GM12878 (cell line): ENCODE data around the gene BSCL2. TPM values are rescaled to one million over a fixed set of nuclear protein-coding genes. Genes with fewer than 3 reads are reported as not detected.
A peak's percentile ranks its signal among the peaks of the same experiment; 100 is the strongest.

Experiments
- ATF7 ChIP-seq: fragments of 450-650 bp; IDR thresholded peaks from 2 replicates; pipeline ENCODE4 v1.6.1; 2016; ENCODE audit warnings: low read depth, mild to moderate bottlenecking
- BACH1 ChIP-seq: fragments of 450-650 bp; IDR thresholded peaks from 2 replicates; pipeline ENCODE4 v1.6.1; 2017; ENCODE audit warnings: mild to moderate bottlenecking, borderline replicate concordance
- CBFB ChIP-seq: IDR thresholded peaks from 2 replicates; pipeline ENCODE4 v1.6.1; 2016; ENCODE audit warnings: antibody characterized with exemption, low read depth
- CBX5 ChIP-seq: sonication (generic); IDR thresholded peaks from 2 replicates; pipeline ENCODE4 v1.6.1; 2016; ENCODE audit warnings: low read depth, moderate library complexity, mild to moderate bottlenecking, inconsistent platforms
- DPF2 ChIP-seq: fragments of 450-650 bp; IDR thresholded peaks from 2 replicates; pipeline ENCODE4 v1.6.1; 2017; ENCODE audit warnings: mild to moderate bottlenecking
- FOXM1 ChIP-seq: IDR thresholded peaks from 2 replicates; pipeline ENCODE4 v1.6.1; 2012; ENCODE audit warnings: low read depth, mild to moderate bottlenecking, inconsistent platforms, low read length, moderate library complexity
- GATAD2B ChIP-seq: fragments of 450-650 bp; conservative IDR thresholded peaks from 2 replicates; pipeline ENCODE4 v1.6.1; 2017; ENCODE audit warnings: low read depth, mild to moderate bottlenecking, moderate library complexity
- MEF2A ChIP-seq: IDR thresholded peaks from 2 replicates; pipeline ENCODE4 v1.6.1; 2011; ENCODE audit warnings: low read depth, mild to moderate bottlenecking, low read length, moderate library complexity; ENCODE audit not compliant: insufficient read depth
- MTA2 ChIP-seq: fragments of 450-650 bp; IDR thresholded peaks from 2 replicates; pipeline ENCODE4 v1.6.1; 2016; ENCODE audit warnings: low read depth, mild to moderate bottlenecking, moderate library complexity
- MXI1 ChIP-seq: fragments of 150-350 bp; IDR thresholded peaks from 2 replicates; pipeline ENCODE4 v1.6.1; 2011; ENCODE audit warnings: low read depth, mild to moderate bottlenecking, inconsistent platforms, low read length, improper control_type of control experiment
- NFYB ChIP-seq: IDR thresholded peaks from 2 replicates; pipeline ENCODE4 v1.6.1; 2011; ENCODE audit warnings: low read depth, mild to moderate bottlenecking, low read length, improper control_type of control experiment, moderate library complexity; ENCODE audit not compliant: insufficient read depth
- PAX8 ChIP-seq: fragments of 450-650 bp; IDR thresholded peaks from 2 replicates; pipeline ENCODE4 v1.6.1; 2017; ENCODE audit warnings: mild to moderate bottlenecking, moderate library complexity
- SMARCA5 ChIP-seq: fragments of 450-650 bp; IDR thresholded peaks from 2 replicates; pipeline ENCODE4 v1.6.1; 2017; ENCODE audit warnings: mild to moderate bottlenecking
- SP1 ChIP-seq: IDR thresholded peaks from one replicate; pipeline ENCODE4 v1.6.1; 2011; ENCODE audit warnings: low read depth, low read length
- ZZZ3 ChIP-seq: IDR thresholded peaks from 2 replicates; pipeline ENCODE4 v1.6.1; 2011; ENCODE audit warnings: low read depth; ENCODE audit not compliant: control insufficient read depth, insufficient read length
- polyA plus RNA-seq, 11 experiments: library from polyadenylated mRNA; depleted of rRNA in 4 of 11; unstranded in 6 of 11; stranded (reverse) in 5 of 11; fragments of >200 nt; fragmentation: Nextera tagmentation in 4 of 11; fragmentation: Illumina TruSeq in 1 of 11; extraction: Ambion mirVana in 4 of 11; extraction: Trizol in 1 of 11; gene quantifications; 1 replicate in 1 of 11; 2 replicates in 10 of 11; pipeline versions ENCODE4 v1.2.1 to v1.2.3, GENCODE V29; 2011 to 2016; ENCODE audit warnings: inconsistent platforms in 2 of 11, missing spikeins in 2 of 11, low read depth in 1 of 11
- total RNA-seq, 4 experiments: library from RNA; depleted of rRNA in 3 of 4; stranded (reverse); fragments of >200 nt in 3 of 4; fragmentation: Illumina TruSeq in 1 of 4; extraction: Trizol in 1 of 4; gene quantifications; 2 replicates each; pipeline versions ENCODE4 v1.2.1 to v1.2.3, GENCODE V29; 2013 to 2021
- TF ChIP-seq, protein P1 (sequence below): IDR thresholded peaks from 2 replicates; pipeline ENCODE4 v1.6.1; 2012; ENCODE audit warnings: low read depth, low read length, improper control_type of control experiment
- TF ChIP-seq, protein P2 (sequence below): IDR thresholded peaks from 2 replicates; pipeline ENCODE4 v1.6.1; 2011; ENCODE audit warnings: mild to moderate bottlenecking, low read depth, low read length, moderate library complexity; ENCODE audit not compliant: insufficient replicate concordance
- TF ChIP-seq, protein P3 (sequence below): IDR thresholded peaks from 2 replicates; pipeline ENCODE4 v1.6.1; 2012; ENCODE audit warnings: mild to moderate bottlenecking, low read depth, low read length
- TF ChIP-seq, protein P4 (sequence below): fragments of 450-650 bp; IDR thresholded peaks from 2 replicates; pipeline ENCODE4 v1.6.1; 2018; ENCODE audit warnings: mild to moderate bottlenecking, low read depth, moderate library complexity; ENCODE audit not compliant: partially characterized antibody

The BSCL2 gene
- total and polyA plus RNA-seq, 10 of the 15 experiments (the other 5 are each of a cell fraction or from before 2014, with no cell fraction given): 12.3 to 57.9 (median 21.8) TPM

DNA sequence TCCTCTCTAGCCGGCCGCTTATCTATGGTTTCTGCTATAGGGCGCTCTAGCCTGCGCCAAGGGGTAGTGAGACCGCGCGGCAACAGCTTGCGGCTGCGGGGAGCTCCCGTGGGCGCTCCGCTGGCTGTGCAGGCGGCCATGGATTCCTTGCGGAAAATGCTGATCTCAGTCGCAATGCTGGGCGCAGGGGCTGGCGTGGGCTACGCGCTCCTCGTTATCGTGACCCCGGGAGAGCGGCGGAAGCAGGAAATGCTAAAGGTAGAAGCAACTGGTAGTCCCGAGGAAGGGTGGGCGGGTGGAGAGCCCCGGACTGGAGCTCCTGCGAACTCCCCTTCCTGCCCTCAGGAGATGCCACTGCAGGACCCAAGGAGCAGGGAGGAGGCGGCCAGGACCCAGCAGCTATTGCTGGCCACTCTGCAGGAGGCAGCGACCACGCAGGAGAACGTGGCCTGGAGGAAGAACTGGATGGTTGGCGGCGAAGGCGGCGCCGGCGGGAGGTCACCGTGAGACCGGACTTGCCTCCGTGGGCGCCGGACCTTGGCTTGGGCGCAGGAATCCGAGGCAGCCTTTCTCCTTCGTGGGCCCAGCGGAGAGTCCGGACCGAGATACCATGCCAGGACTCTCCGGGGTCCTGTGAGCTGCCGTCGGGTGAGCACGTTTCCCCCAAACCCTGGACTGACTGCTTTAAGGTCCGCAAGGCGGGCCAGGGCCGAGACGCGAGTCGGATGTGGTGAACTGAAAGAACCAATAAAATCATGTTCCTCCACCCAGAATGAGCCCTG, 35.4 kb downstream of the BSCL2 start, which contains the start of the genes LBHD1 and UQCC3 (continued):
- TF ChIP-seq MTA2 (0 out of 2 replicates have a peak, but pooled peaks have one; percentile 36), MEF2A (peak; percentile 56; the same call in 1 of the 2 replicates), SMARCA5 (no peak), SP1 (peak; percentile 47), FOXM1 (peak; percentile 32; the same call in 1 of the 2 replicates), DPF2 (peak; percentile 67), MXI1 (0 out of 2 replicates have a peak, but pooled peaks have one; percentile 7), PAX8 (no peak), ATF7 (no peak), ZZZ3 (no peak), NFYB (peak; percentile 82), BACH1 (peak; percentile 76), CBX5 (no peak), CBFB (peak; percentile 84), GATAD2B (peak; percentile 74; the same call in 1 of the 2 replicates)
- TF ChIP-seq, protein P1, sequence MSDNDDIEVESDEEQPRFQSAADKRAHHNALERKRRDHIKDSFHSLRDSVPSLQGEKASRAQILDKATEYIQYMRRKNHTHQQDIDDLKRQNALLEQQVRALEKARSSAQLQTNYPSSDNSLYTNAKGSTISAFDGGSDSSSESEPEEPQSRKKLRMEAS: peak; percentile 58
- TF ChIP-seq, protein P2, sequence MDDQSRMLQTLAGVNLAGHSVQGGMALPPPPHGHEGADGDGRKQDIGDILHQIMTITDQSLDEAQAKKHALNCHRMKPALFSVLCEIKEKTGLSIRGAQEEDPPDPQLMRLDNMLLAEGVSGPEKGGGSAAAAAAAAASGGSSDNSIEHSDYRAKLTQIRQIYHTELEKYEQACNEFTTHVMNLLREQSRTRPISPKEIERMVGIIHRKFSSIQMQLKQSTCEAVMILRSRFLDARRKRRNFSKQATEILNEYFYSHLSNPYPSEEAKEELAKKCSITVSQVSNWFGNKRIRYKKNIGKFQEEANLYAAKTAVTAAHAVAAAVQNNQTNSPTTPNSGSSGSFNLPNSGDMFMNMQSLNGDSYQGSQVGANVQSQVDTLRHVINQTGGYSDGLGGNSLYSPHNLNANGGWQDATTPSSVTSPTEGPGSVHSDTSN: no peak
- TF ChIP-seq, protein P3, sequence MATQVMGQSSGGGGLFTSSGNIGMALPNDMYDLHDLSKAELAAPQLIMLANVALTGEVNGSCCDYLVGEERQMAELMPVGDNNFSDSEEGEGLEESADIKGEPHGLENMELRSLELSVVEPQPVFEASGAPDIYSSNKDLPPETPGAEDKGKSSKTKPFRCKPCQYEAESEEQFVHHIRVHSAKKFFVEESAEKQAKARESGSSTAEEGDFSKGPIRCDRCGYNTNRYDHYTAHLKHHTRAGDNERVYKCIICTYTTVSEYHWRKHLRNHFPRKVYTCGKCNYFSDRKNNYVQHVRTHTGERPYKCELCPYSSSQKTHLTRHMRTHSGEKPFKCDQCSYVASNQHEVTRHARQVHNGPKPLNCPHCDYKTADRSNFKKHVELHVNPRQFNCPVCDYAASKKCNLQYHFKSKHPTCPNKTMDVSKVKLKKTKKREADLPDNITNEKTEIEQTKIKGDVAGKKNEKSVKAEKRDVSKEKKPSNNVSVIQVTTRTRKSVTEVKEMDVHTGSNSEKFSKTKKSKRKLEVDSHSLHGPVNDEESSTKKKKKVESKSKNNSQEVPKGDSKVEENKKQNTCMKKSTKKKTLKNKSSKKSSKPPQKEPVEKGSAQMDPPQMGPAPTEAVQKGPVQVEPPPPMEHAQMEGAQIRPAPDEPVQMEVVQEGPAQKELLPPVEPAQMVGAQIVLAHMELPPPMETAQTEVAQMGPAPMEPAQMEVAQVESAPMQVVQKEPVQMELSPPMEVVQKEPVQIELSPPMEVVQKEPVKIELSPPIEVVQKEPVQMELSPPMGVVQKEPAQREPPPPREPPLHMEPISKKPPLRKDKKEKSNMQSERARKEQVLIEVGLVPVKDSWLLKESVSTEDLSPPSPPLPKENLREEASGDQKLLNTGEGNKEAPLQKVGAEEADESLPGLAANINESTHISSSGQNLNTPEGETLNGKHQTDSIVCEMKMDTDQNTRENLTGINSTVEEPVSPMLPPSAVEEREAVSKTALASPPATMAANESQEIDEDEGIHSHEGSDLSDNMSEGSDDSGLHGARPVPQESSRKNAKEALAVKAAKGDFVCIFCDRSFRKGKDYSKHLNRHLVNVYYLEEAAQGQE: no peak
- TF ChIP-seq, protein P4, sequence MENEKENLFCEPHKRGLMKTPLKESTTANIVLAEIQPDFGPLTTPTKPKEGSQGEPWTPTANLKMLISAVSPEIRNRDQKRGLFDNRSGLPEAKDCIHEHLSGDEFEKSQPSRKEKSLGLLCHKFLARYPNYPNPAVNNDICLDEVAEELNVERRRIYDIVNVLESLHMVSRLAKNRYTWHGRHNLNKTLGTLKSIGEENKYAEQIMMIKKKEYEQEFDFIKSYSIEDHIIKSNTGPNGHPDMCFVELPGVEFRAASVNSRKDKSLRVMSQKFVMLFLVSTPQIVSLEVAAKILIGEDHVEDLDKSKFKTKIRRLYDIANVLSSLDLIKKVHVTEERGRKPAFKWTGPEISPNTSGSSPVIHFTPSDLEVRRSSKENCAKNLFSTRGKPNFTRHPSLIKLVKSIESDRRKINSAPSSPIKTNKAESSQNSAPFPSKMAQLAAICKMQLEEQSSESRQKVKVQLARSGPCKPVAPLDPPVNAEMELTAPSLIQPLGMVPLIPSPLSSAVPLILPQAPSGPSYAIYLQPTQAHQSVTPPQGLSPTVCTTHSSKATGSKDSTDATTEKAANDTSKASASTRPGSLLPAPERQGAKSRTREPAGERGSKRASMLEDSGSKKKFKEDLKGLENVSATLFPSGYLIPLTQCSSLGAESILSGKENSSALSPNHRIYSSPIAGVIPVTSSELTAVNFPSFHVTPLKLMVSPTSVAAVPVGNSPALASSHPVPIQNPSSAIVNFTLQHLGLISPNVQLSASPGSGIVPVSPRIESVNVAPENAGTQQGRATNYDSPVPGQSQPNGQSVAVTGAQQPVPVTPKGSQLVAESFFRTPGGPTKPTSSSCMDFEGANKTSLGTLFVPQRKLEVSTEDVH: peak; percentile 53
